Vagina (tissue), 2 donors: Measurements from ENCODE around the gene ACSM3. TPM values are rescaled to one million over a fixed set of nuclear protein-coding genes. Genes with fewer than 3 reads are reported as not detected.

Experiments used
- DNase-seq, 2 donors: peaks; one replicate each; pipeline ENCODE4 v3.0.0-alpha.2; 2017; ENCODE audit errors: extremely low spot score in 2 of 2
- H3K27ac ChIP-seq: fragments of 200-600 bp; sonication (generic); one replicate; pipeline ENCODE4 v1.5.1; 2019
- H3K27me3 ChIP-seq: fragments of 200-600 bp; sonication (generic); one replicate; pipeline ENCODE4 v1.5.1; 2019
- H3K36me3 ChIP-seq, 2 donors: fragments of 200-600 bp; sonication (generic); one replicate each; pipeline ENCODE4 v1.5.1; 2017 to 2019
- H3K4me1 ChIP-seq: fragments of 200-600 bp; sonication (generic); one replicate; pipeline ENCODE4 v1.5.1; 2019
- H3K4me3 ChIP-seq, 2 donors: fragments of 200-600 bp; sonication (generic); 1 replicate in 1 of 2; 2 replicates in 1 of 2; pipeline ENCODE4 v1.5.1; 2016 to 2019
- H3K9me3 ChIP-seq: fragments of 200-600 bp; sonication (generic); one replicate; pipeline ENCODE4 v1.5.1; 2019
- POLR2A ChIP-seq, 2 donors: fragments of 450-650 bp; IDR thresholded peaks; one replicate each; pipeline ENCODE4 v1.6.1; 2017; ENCODE audit warnings: antibody characterized with exemption in 2 of 2, mild to moderate bottlenecking in 2 of 2, moderate library complexity in 2 of 2
- POLR2AphosphoS5 ChIP-seq, 2 donors: sonication (generic); formaldehyde crosslinking; IDR thresholded peaks; one replicate each; pipeline ENCODE4 v1.9.0; 2017; ENCODE audit warnings: antibody characterized with exemption in 2 of 2, mild to moderate bottlenecking in 2 of 2, low read depth in 1 of 2; ENCODE audit not compliant: insufficient read depth in 1 of 2
- intact Hi-C: fragments of 100-400 bp; cut with DNase I; formaldehyde crosslinking; loops from one replicate; pipeline ENCODE4 v1.15.1; 2023
- total RNA-seq: library from RNA; depleted of rRNA; stranded (reverse); fragments of >200 nt; gene quantifications from one replicate; pipeline ENCODE4 v1.2.3, GENCODE V29; 2016
- TF ChIP-seq, protein P1 (sequence below), 3 experiments: fragments of 450-650 bp in 2 of 3; fragments of 200-600 bp in 1 of 3; sonication (generic) in 1 of 3; IDR thresholded peaks; one replicate each; pipeline ENCODE4 v1.5.1; 2017 to 2019; ENCODE audit warnings: antibody characterized with exemption in 3 of 3, mild to moderate bottlenecking in 2 of 3, moderate library complexity in 2 of 3

ACSM3 gene
- total RNA-seq, 1 donor from 2014 or later: 70.2 TPM

DNA sequence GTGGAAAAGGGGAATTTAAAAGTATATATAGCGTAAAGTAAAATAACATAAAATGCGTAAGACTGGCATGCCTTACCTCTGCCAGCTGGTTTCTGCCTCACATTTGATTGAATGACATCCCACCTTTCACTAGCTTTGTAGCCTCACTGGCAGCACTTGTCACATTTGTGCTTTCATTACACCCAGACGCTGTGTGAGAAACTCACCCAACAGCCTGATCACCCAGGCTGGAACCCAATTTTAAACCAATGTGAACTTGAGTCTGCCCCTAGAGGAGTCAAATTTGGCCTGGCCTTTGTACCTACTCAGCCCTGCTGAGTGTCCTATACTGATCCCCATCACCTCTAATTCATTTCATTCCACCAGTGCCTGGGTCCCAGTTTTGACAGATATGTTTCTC, 17.4 kb upstream of the ACSM3 start:
- H3K9me3 ChIP-seq: no peaks in the 10 kb centered on the region
- no peak overlapping the region for H3K4me3 ChIP-seq
- no peaks in the 10 kb centered on the region for H3K36me3 ChIP-seq
- no peak for TF ChIP-seq POLR2A (IDR thresholded peaks at IDR 0.05)
- no peak for TF ChIP-seq POLR2AphosphoS5 (IDR thresholded peaks at IDR 0.05; ENCODE audit: insufficient read depth in 1 of 2, low read depth in 1 of 2)
- TF ChIP-seq, protein P1, sequence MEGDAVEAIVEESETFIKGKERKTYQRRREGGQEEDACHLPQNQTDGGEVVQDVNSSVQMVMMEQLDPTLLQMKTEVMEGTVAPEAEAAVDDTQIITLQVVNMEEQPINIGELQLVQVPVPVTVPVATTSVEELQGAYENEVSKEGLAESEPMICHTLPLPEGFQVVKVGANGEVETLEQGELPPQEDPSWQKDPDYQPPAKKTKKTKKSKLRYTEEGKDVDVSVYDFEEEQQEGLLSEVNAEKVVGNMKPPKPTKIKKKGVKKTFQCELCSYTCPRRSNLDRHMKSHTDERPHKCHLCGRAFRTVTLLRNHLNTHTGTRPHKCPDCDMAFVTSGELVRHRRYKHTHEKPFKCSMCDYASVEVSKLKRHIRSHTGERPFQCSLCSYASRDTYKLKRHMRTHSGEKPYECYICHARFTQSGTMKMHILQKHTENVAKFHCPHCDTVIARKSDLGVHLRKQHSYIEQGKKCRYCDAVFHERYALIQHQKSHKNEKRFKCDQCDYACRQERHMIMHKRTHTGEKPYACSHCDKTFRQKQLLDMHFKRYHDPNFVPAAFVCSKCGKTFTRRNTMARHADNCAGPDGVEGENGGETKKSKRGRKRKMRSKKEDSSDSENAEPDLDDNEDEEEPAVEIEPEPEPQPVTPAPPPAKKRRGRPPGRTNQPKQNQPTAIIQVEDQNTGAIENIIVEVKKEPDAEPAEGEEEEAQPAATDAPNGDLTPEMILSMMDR (IDR thresholded peaks at IDR 0.05): no peak
- no peaks in the 10 kb centered on the region for H3K4me1 ChIP-seq
- H3K27me3 ChIP-seq: no peaks in the 10 kb centered on the region
- no peak for DNase-seq
- intact Hi-C loops: no loop called here
- no peak overlapping the region for H3K27ac ChIP-seq

DNA sequence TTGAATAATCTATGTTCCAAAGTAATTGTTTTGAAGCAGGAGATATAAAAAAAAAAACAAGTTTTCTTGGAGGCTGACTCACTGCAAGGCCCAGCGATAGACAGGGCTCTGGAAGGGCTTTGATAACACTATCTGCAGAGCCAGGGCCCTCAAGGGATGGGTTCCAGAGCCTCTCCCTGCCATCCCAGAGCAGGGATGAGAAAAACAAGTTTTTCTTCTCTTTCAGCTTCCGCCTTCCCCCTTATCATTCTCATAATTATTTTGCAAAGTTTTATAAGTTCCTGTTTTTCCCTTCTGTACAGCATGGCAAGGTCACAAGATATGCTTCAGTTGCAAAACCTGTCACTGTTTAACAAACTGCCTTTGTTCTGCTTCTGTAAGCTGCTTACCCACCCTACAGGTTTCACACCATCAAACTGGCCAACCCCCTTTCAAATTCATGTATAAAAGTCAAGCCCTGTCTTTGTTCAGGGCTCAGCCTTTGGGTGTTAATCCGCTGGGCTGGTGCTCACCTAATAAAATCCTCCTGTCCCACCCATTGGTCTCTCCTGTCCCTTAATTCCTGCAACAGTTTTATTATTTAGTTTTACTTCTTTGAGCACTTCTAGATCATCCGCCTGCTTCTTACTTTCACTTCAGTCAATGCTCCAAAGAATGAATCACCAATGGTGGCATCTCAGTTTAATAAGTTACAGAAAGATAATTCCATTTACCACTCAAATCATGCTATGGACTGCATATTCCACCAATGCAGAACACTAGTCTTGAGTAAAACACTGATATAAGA, 16.6 kb upstream of the ACSM3 start:
- intact Hi-C loops: no loop called here
- H3K4me3 ChIP-seq: no peak overlapping the region
- H3K36me3 ChIP-seq: no peaks in the 10 kb centered on the region
- no peak for DNase-seq
- TF ChIP-seq POLR2AphosphoS5 (IDR thresholded peaks at IDR 0.05; ENCODE audit: insufficient read depth in 1 of 2, low read depth in 1 of 2) (no peak), POLR2A (IDR thresholded peaks at IDR 0.05) (no peak)
- TF ChIP-seq, protein P1 (IDR thresholded peaks at IDR 0.05): no peak
- H3K4me1 ChIP-seq: no peaks in the 10 kb centered on the region
- H3K9me3 ChIP-seq: no peaks in the 10 kb centered on the region
- no peaks in the 10 kb centered on the region for H3K27me3 ChIP-seq
- no peak overlapping the region for H3K27ac ChIP-seq

DNA sequence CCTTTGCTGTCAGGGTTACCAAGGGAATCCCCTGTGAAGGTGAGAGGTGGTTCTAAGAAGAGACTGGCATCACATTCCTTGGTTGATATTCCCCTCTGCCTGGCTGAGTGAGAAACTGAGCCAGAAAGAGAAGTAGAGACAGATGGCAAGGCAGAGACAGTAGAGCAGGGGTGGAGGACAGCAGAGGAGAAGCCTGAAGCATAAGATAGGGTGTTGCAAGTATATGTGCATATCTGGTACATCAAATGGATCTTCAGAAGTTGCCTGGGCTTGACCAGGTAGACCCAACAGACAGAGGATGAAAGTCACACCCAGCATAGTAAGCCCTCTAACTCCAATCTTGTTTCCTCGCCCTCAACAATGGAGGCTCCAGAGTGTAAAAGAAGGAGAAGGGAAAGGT, 14.3 kb upstream of the ACSM3 start:
- no peak for DNase-seq
- H3K4me1 ChIP-seq: no peaks in the 10 kb centered on the region
- H3K4me3 ChIP-seq: no peak overlapping the region
- no peaks in the 10 kb centered on the region for H3K27me3 ChIP-seq
- H3K36me3 ChIP-seq: no peaks in the 10 kb centered on the region
- no peaks in the 10 kb centered on the region for H3K9me3 ChIP-seq
- TF ChIP-seq POLR2AphosphoS5 (IDR thresholded peaks at IDR 0.05; ENCODE audit: insufficient read depth in 1 of 2, low read depth in 1 of 2) (no peak), POLR2A (IDR thresholded peaks at IDR 0.05) (no peak)
- TF ChIP-seq, protein P1 (IDR thresholded peaks at IDR 0.05): no peak
- no peak overlapping the region for H3K27ac ChIP-seq
- intact Hi-C loops: no loop called here

DNA sequence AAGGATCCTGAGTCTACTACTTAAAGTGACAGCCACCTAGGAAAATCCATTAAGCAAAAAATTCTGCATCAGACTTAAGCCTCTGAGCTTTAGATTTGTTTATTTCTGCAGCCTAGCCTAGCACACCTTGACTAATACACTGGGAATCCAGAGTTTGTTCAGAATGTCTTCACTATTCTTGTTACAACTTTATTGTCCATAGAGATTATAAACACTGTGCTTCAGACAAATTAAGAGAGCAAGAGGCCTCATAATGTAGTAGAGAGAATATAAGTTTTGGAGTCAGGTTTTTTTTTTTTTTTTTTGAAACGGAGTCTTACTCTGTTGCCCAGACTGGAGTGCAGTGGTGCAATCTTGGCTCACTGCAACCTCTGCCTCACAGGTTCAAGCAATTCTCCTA, 13.3 kb upstream of the ACSM3 start:
- TF ChIP-seq POLR2AphosphoS5 (IDR thresholded peaks at IDR 0.05; ENCODE audit: insufficient read depth in 1 of 2, low read depth in 1 of 2) (no peak), POLR2A (IDR thresholded peaks at IDR 0.05) (no peak)
- TF ChIP-seq, protein P1 (IDR thresholded peaks at IDR 0.05): no peak
- DNase-seq: no peak
- H3K9me3 ChIP-seq: no peaks in the 10 kb centered on the region
- H3K4me3 ChIP-seq: no peak overlapping the region
- H3K4me1 ChIP-seq: no peaks in the 10 kb centered on the region
- no peaks in the 10 kb centered on the region for H3K36me3 ChIP-seq
- H3K27ac ChIP-seq: no peak overlapping the region
- no peaks in the 10 kb centered on the region for H3K27me3 ChIP-seq
- intact Hi-C loops: no loop called here

DNA sequence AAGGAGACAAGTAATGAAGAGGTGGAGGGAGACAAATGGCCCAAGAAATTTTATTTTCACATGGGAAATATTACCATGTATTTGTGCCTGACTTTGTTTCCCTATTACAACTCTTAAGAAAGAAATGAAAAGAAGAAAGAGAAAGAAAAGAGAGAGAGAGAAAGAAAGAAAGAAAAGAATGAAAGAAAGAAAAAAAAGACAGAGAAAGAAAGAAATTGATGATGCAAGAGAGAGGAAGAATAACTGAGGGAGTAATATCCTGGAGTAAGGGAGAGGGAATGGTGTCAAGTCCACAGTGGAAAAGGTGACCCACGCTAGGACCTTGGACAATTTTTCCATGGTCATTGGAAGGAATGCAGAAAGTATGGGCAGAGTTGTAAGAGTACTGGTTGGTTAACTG, 10.1 kb upstream of the ACSM3 start:
- H3K27ac ChIP-seq: no peak overlapping the region
- DNase-seq: no peak
- H3K9me3 ChIP-seq: no peaks in the 10 kb centered on the region
- no peaks in the 10 kb centered on the region for H3K27me3 ChIP-seq
- TF ChIP-seq, protein P1 (IDR thresholded peaks at IDR 0.05): no peak
- TF ChIP-seq POLR2A (IDR thresholded peaks at IDR 0.05) (no peak), POLR2AphosphoS5 (IDR thresholded peaks at IDR 0.05; ENCODE audit: insufficient read depth in 1 of 2, low read depth in 1 of 2) (no peak)
- no peaks in the 10 kb centered on the region for H3K36me3 ChIP-seq
- no peaks in the 10 kb centered on the region for H3K4me1 ChIP-seq
- intact Hi-C loops: no loop called here
- no peak overlapping the region for H3K4me3 ChIP-seq
